NCI-H2081 (cell line): Measurements from ENCODE around the gene DAGLA.

Experiments
- DNase-seq, 2 experiments: peaks; one replicate each; lab custom pipeline; 2025; lab: John Stamatoyannopoulos, UW

Gene DAGLA

GRCh38 chr11:61691380-61692156, 11.4 kb downstream of the DAGLA start:
- DNase-seq = peak; percentile 87 to 96

DNA sequence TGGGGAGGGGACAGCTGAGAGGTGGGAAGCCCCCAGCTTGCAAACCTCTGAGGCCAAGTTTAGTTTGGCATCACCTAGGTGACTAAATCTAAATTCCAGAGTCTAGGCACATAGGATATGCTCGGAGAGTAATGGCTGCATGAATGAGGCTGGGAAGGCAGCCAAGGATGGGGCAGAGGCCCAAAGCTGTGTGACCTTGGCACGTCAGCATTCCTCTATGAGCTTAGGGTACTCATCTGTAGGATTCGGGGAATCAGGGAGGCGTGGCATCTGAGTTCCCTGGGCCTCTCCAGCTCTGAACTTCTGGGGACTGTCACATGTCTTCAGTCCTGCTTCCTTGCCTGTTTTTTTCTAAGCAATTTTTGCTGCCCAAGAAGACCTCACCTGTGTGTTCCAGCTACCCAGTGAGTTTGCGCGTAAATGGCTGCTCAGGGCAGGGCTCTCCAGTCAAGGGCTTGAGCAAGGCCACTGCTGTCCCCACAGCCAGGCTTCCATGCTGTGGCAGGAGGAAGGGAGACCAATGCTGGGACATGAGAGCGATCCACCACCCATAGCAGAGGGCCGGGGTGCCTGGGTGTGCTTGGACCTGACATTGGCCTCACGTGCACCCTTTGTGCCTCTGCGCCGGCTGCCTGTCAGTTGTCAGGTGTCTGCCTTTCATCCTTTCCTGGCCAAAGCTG, 13.9 kb downstream of the DAGLA start:
- peak; percentile 54 to 83 for DNase-seq

DNA sequence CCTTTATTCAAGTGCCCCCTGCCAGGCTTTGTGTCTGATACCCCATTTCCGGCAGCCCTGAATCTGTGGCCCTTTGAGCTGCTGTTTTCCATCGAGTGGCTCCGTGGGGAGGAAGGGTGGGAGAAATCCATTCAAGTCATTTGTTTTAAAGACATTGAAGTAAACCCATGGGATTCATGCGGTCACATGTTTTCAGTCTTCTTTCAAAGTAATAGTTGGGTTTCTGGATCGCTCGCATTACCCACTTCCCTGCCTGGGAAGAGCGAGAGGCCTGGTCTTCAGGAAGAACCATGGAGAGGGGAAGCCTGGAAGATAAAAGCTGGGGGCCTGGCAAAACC, 14.4 kb downstream of the DAGLA start:
- DNase-seq = peak; percentile 84 to 92

GRCh38 chr11:61694946-61695706, 14.9 kb downstream of the DAGLA start:
- peak; percentile 32 to 80 for DNase-seq

GRCh38 chr11:61695917-61696316, 15.7 kb downstream of the DAGLA start:
- DNase-seq = peak; percentile 42 to 57

- DNase-seq = no peak
Measured at GRCh38 chr11:61696602-61697001, 16.4 kb downstream of the DAGLA start.

GRCh38 chr11:61697078-61697502, 16.9 kb downstream of the DAGLA start:
- no peak for DNase-seq

- DNase-seq = peak in 1 of 2 experiments; percentile 18
Measured at GRCh38 chr11:61697764-61698163, 17.6 kb downstream of the DAGLA start.

GRCh38 chr11:61698173-61698948, 18.2 kb downstream of the DAGLA start:
- DNase-seq = peak; percentile 74 to 84

DNA sequence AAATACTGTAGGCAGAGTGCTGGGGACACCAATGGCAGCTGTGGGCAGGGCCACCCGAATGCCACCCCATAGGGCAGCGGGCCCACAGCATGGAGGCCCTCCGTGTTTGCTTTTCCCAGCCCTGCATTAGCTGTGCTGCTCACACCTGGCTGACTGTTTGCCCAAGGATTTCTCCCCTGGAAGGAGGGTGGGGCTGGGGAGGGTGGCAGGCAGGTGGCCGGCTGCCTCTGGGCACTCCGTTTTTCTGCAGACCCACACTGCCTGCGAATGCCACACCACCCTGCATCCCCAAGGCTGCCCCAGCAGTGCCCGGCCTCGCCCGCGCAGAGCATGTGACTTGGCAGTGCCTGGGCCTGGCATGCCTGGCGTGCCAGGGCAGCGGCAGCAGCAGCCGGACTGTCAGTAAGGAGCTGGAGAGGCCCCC, 19.6 kb downstream of the DAGLA start:
- DNase-seq = peak; percentile 94 to 97

DNA sequence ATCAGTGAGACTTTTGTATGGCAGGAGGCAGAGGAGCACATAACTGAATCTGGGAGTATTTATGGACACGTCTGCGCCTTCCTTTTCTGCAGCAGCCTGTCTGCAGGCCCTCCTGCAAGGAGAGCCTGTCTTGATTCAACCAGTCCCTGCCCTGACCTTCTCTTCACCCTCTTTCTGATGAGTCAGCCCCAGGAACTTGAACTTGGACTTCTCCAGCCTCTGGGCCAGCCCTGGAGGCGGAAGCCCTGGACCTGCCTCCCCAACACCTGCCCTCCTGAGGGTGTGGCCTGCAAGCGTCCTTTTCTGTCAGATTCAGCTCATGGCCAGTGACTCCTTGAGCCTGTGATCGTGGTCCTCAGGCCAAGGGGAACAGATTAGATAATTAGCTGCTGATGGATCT, 20.0 kb downstream of the DAGLA start:
- peak; percentile 34 to 49 for DNase-seq

GRCh38 chr11:61700720-61701119, 20.5 kb downstream of the DAGLA start:
- DNase-seq = peak in 1 of 2 experiments; percentile 52

GRCh38 chr11:61701242-61701886, 21.2 kb downstream of the DAGLA start:
- DNase-seq = peak; percentile 60 to 75

GRCh38 chr11:61702701-61703312, 22.6 kb downstream of the DAGLA start:
- no peak for DNase-seq

- no peak for DNase-seq
Measured at GRCh38 chr11:61704838-61705237, 24.6 kb downstream of the DAGLA start.

DNA sequence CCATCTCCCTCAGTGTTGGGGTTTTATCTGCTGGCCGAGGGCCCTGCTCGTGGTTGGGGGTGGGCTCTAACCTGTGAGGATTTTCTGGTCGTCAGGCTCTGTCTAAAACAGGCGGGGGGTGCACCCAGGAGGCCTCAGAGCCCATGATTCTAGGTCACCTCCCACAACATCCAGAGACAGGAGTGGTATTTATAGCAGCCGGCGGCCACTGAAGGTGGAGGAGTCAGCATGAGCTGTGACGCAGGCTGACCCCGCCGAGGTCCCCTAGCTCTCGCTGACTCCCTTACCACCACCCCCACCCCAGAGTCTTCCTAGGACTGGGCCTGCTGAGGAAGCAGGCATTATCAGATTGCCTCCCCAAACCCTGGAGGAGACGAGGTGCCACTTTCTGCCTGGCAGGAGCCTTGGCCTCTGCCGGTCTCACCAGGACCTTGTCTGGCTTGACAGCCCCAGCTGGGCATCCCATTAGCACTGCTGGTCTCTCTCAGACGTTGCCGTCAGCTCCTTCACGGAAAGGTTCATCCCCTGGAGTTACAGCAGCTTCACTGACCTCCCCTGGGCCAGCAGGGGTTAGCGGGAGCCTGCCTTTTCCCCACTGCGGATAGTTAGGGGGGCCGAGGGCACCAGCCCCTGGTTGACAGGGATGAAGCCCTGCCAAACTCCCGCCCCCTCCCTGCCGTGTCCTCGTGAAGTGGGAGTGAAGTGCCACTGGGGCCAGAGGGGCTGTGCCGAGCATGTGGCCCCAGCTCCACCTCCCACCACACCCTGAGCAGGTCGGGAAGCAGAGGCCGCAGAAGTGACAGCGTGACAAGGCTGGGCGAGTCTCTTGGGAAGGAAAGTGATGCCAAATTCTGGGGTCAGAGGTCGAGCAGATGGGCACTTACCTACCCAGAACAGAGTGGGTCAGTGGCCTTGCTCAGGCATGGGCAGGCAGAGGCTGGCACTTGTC, 26.5 kb downstream of the DAGLA start:
- DNase-seq = no peak

- DNase-seq = no peak
Measured at GRCh38 chr11:61707574-61707973, 27.4 kb downstream of the DAGLA start.

- no peak for DNase-seq
Measured at GRCh38 chr11:61709110-61709509, 28.9 kb downstream of the DAGLA start.

DNA sequence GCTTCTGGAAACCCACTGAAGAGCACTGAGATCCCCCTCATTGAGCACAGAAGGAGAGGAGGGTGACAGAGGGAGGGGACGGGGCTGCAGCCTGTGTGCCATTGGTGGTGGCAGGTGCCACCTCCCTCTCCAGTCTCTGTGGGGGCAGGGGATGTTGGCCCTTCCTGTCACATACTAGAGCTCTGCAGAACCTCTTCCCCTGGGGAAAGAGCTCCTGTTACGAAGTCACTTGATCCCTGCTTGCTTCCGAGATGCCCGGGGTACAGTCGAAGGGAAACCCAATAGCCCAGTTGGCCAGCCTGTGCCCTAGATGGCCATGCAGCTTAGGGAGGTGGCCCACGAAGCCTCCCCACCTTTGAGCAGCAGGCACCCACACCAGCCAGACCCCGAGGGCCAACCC, 29.4 kb downstream of the DAGLA start:
- DNase-seq = peak in 1 of 2 experiments; percentile 50

DNA sequence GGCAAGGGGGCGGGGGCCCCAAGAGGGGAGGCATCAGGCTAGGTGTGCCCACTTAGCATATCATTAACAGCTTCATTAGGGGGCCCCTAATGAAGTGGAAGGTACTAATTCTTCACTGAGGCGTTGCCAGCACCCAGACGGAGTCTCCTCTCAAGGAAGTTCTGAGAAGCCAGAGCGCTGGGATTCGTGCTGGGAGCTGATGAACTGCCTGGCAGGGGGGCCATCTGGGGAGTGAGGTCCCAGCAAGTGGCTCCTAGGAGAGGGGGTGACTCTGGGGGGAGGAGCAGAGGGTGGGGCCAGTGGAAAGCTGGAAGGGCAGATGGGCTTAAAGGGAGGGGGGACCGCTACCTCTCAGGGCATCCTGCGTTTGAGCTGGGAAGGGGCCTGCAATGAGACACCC, 29.8 kb downstream of the DAGLA start:
- DNase-seq = no peak
